ENCODE data around the gene FOXL3.
"Not testable (repeated sequence)": the region's sequence is repeated elsewhere in the genome, so short reads cannot be mapped to it uniquely, and the experiment has no call there.

The FOXL3 gene

DNA sequence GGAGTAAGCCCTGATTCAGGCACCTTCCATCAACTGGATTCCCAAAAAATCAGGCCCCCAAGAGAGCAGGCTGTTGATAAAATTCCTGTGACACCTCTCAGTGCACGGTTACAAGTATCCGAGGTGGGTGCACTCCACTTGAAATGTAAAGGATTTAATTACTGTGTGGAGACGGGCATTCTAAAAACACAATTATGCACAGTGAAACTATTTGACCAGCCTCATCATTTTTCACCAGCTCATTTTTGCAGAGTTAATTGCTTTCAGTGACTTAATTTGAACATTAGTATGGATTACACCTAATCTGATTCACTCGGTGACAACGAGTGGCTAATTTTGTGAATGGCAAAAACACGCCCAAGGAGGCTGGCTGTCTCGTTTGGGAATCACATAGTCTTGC is 2.3 kb downstream of the FOXL3 start:
- no peak for DNase-seq

DNA sequence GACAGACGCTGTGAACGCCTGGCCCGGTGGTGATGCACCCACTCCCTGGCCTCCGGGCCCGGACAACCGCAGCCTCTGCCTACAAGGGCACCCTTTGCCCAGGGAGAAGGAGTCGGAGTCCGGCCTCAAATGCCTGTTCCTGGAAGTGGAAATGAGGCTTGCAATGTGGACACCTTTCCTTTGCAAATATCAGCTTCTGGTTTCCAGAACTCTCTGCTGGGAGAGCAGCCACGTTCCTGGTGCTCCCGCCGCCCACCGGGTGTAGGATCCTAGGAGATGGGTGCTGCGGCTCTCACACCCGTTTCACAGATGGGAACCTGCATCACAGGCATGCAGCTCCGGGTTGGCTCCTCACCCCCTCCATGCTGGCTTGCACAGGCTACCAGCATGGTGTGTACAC is 2.9 kb downstream of the FOXL3 start:
- no peak for DNase-seq

DNA sequence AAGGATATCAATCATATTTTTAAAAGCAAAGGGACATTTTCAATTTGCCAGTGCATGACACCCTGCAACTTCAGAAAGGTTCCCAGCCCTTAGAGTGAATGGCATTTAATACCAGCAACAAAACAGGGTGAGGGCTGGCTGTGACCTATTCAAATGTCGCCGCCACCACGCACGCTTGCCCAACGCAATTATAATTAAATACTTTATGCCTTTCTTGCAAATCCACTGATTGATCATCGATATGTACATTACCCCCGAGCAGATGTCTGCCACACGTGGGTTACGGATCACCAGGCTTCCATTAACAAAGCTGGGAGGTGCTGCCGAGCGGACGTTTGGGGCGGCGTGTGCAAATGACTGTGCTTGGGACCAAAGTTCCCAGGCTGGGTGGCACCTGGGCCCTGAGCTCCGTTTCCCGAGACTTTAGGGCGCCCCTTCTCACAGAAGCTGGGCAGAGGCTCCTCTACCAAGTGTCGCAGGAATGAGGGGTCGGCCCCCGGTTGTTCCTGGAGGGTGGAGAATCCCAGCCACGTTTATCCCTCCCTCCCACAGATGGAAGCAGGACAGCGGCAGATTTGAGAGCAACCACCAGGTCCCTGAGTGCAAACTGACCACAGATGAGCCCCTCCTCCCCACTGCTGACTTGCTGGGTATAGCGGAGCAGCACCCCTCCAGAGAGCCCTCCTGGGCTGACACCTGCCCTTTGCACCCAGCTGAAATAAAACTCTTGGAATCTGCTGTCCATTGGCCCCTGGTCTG is 3.9 kb downstream of the FOXL3 start:
- no peak for DNase-seq

DNA sequence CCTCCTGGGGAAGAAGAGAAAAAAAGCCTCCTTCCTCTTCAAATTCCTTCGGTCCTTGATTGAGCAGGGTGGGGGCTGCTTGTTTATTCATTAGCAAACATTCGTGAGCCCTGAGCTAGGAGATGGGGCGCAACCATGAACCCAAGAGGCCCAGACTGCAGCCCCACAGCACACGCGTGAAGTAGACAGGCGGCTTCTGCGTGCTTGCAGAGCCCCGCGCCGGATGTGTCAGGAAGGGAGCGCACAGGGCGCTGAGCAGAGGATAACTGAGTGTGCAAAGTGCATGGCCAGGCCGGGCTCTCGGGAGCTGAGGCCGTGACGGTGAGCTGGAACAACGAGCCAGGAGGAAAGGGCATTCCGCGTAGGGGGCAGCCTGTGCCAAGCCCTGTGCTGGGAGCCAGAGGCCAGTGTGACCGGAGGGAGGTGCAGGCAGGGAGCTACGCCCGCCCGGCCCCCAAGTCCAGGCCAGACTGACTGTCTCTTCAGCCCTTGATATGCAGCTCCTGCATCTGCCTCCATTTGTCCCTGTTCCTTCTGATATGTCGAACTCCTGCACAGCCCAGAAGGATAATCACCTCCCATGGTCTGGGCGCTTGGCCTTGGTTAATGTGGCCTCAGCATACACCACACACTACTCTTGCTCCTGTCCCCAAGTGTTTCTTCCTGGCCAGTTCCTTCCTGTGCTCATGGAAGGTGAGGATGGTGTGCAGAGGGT is 4.6 kb downstream of the FOXL3 start:
- no peak for DNase-seq

DNA sequence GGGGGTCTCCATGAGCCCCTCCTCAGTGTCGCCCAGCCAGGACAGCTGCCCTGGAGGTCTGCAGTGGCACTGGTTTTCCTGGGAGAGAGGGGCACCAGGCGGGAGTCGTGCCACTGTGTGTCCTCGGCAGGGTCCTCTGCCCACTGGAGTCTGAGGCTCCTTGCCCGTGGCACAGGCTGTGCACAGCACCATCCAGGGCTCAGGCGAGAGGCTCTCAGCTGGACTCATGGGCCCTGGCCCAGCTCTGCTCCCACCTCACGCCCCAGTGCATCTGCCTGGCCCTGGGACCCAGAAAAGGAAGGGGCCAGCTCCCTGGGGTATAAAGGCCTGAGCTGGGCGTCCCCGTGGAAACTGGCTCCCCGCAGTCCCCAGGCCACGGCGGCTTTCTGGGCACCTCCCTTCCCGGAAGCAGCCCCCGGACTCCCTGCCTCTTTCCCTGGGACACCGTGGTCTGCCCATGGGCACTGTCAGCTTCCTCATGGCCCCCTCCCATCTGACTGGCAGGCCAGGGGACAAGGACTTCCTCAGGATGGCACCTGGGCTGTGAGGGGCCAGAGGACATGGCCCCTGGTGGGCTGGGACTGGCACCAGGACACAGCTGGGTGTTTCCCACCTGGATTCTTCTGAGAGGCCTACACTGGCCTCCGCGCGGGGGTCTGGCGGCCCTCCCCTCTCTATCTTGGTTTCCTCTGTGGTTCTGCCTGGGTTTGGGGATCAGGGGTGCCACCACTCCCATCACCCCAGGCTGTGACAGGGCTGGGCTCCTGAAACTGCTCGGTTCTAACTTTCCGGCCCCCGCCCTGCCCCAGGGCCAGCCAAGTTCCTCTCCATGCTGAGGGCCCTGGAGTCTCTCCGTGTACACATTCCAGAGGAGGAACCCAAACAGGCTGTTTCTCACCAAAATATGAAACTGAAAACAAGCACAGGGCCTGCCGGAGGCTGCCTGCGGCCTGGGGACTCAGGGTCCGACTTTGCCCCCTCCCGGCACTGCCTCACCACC is 5.5 kb downstream of the FOXL3 start:
- no peak for DNase-seq

DNA sequence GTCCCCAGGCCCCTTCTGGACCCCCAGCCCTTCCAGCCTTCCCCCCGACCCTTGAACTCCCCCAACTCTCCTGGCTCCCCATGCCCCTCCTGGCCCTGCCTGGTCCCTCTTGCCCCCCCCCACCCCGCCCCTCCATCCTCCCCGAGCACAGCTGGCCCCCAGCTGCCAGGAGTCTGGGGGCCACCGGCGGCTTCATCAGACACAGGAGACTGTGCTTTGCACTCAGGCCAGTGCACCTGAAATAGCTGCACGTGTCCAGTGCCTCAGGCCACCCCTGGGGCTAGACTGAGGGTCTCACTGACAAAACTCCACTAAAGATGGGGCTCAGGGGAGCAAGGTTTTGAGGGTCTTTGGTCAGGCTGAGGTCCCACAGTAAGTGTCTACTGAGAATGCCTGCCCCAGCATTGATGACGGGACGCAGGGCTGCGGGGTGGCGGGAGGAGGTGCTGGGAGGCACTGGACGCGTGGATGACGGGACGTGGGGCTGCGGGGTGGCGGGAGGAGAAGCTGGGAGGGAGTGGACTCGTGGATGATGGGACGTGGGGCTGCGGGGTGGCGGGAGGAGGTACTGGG is 6.5 kb downstream of the FOXL3 start:
- no peak for DNase-seq

DNA sequence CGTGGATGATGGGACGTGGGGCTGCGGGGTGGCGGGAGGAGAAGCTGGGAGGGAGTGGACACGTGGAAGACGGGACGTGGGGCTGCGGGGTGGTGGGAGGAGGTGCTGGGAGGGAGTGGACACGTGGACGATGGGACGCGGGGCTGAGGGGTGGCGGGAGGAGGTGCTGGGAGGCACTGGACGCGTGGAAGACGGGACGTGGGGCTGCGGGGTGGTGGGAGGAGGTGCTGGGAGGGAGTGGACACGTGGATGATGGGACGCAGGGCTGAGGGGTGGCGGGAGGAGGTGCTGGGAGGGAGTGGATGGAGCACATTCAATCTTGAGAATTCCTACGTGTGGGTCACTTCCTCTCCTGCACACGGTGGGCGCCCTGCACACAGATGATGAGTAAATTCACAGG is 7.2 kb downstream of the FOXL3 start:
- not testable (repeated sequence) for DNase-seq

DNA sequence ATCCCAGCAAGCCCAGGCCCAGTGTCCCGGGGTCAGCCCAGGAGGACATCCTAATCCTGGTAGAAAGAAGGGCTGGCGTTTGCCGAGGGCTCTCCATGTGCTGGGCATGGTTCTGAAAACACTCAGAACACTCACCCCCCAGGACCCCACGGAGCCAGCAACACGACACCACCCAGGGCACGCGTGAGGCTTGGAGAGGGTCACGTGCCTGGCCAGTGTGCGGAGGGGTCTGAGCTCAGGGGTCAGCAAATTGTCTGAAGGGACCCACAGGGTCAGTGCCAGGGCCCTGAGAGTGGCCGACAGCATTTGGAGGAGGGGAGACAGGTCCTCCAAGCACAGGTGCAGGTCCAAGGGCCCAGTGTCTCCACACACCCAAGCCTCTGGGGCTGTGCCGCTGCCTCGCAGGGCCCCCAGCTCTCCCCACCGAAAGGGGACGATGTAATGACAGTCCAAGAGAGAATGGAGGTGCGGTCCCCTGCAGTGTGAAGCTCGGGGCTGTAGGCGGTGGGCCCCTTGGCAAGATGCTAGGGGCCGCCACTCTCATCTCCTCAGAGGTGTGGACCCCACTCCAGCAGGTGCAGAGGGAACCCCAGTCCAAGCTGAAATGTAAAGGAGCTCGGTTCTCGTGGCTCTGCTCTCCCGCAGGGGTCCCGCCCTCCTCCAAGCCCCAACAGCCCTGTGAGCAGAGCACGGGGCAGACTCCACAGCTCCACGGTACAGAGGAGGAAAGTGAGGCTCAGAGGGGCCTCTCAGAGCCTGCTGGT is 7.8 kb downstream of the FOXL3 start:
- no peak for DNase-seq

DNA sequence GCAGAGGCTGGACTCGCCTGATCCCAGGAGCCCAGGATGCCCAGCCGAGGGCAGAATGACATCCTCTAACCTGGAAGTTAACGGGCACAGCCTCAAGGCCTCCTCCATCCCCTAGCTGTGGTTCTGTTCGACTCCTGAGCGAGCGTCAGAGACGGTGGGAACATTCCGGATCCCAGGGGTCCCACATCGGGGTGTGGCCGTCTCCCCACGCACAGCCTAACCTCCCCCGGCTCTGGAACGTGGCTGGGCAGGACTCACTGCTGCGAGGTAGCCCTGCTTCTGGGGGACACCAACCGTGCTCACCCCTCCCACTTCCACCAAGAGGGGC is 8.4 kb downstream of the FOXL3 start:
- no peak for DNase-seq

DNA sequence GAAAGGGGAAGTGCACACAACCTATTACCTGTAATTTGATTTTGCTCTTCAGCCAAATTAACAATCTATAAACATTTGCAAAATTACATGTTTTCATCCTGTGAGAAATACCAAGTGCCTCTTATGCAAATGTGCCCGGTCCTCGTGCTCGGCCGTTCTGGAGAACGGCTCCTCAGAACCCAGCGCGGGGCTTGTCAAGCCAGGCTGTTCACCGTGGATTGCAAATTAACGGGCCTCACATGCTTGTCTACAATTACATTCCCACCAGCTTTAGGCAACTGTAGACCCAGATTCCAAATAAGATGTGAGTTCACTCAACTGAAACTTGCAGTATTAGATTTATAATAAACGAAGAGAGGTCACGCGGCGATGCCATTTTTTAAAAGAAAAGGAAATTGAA is 8.8 kb downstream of the FOXL3 start:
- DNase-seq: no peak

DNA sequence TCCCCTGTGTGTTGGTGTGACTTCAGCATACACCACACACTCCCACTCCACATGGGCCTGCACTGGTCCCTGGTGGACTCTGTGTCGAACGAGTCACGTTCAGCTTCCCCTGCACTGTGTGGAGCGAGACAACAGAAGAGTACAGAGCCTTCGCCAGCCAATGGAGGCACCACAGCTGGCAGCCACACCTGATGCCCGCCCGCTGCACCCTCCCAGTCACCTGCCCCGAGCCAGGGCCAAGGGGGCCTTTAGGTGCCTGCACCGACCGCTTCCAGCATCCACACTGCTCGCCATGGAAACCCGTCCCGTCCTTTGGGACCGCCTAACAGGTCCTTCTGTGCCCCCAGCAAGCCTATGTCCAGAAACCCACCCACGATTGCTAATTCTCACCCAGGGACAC is 9.2 kb downstream of the FOXL3 start:
- DNase-seq: no peak

DNA sequence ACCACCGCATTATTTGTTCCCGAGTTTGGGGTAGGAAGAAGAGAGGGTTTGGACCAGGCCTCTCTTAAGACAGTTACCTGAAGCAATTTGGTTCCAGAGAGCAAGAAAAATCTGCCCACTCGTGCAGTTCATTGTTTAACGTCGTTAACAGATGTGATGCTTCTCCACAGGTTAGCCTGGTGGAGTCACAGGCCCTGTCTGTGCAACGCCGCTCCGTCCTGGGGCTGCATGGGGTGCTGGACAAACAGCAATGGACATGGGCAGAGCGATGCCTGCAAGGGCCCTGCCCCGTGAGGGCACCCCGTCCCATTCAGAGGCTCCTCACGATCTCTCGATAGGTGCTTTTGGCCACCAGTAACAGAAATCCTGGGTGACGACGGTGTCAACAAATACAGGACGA is 9.7 kb downstream of the FOXL3 start:
- DNase-seq: no peak

DNA sequence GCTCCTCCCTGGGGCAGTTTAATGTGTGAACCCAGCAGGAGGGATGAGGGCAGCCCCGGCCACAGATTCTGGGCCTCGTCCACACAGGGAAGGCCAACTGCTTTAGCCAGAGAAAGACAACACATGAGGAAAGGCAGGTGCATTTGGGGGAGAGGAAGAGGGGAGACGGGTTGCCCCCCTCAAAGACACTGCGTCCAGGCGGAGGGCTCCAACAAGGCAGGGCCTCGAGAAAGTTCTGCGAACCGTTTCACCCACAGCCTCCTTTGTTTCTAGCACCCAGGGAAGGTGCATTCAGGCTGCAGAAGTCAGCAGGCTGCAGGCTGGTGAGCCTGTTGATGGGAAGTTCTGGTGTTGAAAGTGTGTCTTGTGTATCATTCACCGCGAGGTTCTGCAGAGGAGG is 10.1 kb downstream of the FOXL3 start:
- no peak for DNase-seq

DNA sequence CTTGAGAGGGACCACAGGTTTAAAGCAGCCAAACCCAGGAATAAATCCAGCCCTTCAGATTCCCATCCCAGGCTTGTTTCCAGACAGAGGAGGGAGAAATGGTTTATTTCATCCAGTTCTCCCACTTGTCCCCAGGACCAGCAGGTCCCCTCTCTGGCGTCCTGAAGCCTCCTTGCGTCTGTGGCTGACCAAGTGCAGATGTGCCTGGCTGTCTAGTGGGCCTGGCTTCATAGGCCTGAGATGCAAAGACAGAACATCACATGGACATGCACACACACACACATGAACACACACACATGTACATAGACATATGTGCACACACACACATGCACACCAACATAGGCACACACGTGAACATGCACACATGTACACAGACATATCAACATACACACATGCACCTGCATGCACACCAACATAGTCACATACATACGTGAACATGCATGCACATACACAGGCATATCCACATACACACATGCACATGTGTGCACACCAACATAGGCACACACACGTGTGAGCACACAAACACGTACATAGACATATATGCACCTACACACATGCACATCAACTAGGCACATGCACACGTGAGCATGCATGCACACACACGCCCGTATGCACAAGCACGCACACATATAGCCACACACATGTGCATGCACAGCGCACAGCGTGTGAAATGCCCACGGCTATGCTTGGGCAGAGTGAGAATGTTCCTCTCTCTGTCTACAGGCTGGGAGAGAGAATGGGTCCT is 10.7 kb downstream of the FOXL3 start:
- no peak for DNase-seq

DNA sequence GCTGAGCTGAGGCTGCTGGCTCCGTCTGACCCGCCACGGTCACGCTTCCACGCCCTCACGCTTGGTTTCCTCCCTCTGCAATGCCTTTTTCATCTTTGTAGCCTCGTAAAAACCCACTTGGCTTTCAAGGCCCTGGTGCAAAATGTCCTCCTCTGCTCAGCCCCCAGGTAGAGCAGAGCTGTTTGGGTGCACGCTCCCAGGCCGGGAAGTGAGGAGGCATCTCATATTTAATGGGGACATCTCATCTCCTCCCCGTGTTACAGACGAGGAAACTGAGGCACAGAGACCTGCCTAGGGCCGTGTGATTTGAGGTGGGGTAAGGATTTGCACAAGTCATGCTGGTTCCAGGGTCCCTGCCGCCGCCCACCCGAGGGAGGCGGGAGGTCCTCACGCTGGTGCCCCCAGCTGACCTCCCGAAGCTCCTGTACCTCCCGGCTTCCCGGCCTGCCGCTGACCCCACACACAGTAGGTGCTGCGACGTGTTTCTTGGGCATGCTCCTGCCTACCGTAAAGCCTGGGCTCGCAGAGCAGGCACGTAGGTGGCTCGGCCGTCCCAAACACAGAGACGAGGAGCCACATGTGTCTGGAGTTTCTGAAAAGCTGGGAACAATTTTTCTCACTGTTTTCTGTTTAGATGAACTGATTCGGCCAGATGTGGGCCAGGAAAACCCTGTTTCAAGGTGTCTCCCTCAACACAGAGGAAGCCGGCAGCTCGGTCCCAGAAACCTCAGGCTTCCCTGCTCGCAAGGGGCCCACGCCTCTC is 11.5 kb downstream of the FOXL3 start:
- no peak for DNase-seq

DNA sequence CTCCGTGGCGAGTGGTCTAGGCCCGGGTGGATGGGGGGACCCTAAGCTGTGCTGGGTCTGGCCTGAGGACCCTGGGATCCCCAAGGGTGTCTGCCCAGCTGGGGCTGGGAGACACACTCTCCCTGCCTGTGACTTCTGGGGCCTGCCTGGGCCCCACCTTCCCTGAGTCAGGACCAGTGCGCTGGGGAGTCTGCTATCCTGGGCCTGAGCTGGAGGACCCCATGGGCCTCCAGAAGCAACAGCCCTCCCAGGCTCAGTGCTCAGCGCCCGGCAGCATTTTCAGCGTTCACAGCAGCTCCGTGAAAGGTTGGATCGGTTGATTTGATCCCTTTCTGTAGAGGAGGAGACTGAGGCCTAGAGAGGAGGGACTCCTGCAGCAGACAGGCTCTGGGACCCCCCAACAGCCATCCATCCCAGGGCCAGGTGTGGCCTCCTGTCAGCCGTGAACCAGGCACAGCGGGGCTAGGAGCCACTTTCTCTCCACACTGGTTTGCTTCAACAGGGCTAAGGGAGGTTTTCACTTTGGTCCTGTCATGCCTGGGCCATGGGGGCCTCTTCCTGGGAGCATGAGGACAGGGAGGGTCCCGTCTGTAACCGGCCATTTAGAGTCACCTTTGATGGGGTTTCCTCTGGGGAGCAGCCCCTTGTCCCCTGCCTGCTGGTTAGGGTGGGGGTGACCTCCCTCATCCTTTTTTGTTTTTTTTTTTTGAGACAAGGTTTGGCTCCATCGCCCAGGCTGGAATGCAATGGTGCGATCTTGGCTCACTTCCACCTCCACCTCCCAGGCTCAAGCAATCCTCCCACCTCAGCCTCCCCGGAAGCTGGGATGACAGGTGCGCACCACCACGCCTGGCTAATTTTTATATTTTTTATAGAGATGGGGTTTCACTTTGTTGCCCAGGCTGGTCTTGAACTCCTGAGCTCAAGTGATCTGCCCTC is 12.4 kb downstream of the FOXL3 start:
- no peak for DNase-seq

DNA sequence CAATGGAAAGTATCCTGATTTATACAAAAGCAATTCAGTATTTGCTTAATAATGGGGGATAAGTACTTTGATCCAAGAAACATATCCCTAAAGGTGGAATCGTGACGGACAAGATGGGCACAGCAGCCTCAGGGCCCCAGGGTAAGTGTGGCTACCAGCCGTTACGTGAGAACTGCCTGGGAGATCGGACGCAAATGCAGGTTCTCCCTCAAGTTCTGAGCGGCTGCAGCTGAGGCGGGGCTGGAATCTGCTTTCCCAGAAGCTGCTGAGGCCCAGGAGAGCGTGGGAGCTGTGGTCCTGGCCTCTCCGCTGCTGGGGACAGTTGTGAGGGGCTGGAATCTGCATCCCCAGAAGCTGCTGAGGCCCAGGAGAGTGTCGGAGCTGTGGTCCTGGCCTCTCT is 13.5 kb downstream of the FOXL3 start:
- DNase-seq: no peak

DNA sequence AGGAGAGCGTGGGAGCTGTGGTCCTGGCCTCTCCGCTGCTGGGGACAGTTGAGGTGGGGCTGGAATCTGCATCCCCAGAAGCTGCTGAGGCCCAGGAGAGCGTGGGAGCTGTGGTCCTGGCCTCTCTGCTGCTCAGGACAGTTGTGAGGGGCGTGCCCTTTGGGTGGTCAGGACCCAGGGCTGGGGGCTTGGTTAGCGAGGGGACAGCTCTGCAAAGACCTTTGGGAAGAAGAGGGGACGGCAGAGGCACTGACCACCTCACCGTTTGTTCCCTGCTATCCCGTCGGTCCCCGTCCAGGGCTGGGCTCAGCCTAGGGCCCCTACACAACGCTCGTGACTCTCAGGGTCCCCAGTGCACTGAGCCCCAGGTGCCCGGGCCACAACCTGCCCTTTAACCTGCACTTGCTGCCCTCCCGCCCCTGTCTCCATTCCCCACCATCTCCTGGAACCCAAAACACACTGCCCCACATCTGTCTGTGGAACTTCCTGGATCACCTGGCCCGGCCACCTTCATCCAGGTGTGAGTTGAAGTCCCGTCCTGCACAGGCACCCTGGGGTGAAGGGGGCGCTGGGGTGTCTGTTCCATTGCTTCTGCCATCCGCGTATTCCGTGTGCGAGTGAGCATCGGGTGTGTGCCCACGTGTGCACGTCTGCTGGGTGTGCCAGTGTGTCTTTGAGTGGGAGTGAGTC is 14.1 kb downstream of the FOXL3 start:
- no peak for DNase-seq

All from activated naive CD4-positive, alpha-beta T cell treated with anti-CD3 and anti-CD28 coated beads, Interleukin-2, amount 50 U/mL, for 16 hours (primary cell).